RWPE1 (cell line): ENCODE results near the gene TRPM2.
"Not testable (repeated sequence)": the region's sequence is repeated elsewhere in the genome, so short reads cannot be mapped to it uniquely, and the experiment has no call there.

Source experiments
- CTCF ChIA-PET: fragments of 350-600 bp; sonication (Branson Sonifier 250); formaldehyde crosslinking; extraction: SDS; loops from one replicate; lab custom pipeline; 2021; lab: Yijun Ruan, JAX
- POLR2A ChIA-PET: fragments of 400-600 bp; formaldehyde crosslinking; extraction: SDS; loops from one replicate; lab custom pipeline; 2020; ENCODE audit warnings: antibody characterized with exemption; ENCODE audit not compliant: low non-redundant PET; lab: Yijun Ruan, JAX
- DNase-seq: peaks from one replicate; pipeline ENCODE4 v3.0.0; 2012; ENCODE audit warnings: low spot score
- H3K27ac ChIP-seq: fragments of 450-650 bp; 2 replicates; pipeline ENCODE4 v1.5.1; 2017
- CTCF ChIP-seq: fragments of 450-650 bp; conservative IDR thresholded peaks from 2 replicates; pipeline ENCODE4 v1.5.1; 2017; ENCODE audit warnings: low read depth, mild to moderate bottlenecking

TRPM2 gene

GRCh38 chr21:44357064-44357837, 3.8 kb downstream of the TRPM2 start:
- DNase-seq, result no peak
- no peak for TF ChIP-seq CTCF
- POLR2A ChIA-PET, result no interaction called here
- CTCF ChIA-PET, result no interaction called here
- no peak overlapping the region for H3K27ac ChIP-seq

- CTCF ChIA-PET, result no interaction called here
- no peak for DNase-seq
- H3K27ac ChIP-seq, result no peak overlapping the region
- POLR2A ChIA-PET, result no interaction called here
- no peak for TF ChIP-seq CTCF
Measured at GRCh38 chr21:44359396-44359795, 6.0 kb downstream of the TRPM2 start.

- POLR2A ChIA-PET, result no interaction called here
- H3K27ac ChIP-seq, result no peak overlapping the region
- no peak for TF ChIP-seq CTCF
- CTCF ChIA-PET, result interaction anchor here (0.6 to 0.7 kb wide), 2 partner anchors 113 to 771 kb away, joined by 3 to 5 read pairs; no protein-coding TSS in a partner anchor
- DNase-seq, result no peak
Measured at GRCh38 chr21:44360159-44360558, 6.7 kb downstream of the TRPM2 start.

- DNase-seq, CTCF ChIA-PET, POLR2A ChIA-PET, H3K27ac ChIP-seq: not testable (repeated sequence)
Measured at GRCh38 chr21:44361903-44362302, 8.5 kb downstream of the TRPM2 start.

GRCh38 chr21:44363278-44363677, 9.9 kb downstream of the TRPM2 start:
- TF ChIP-seq CTCF, result no peak
- CTCF ChIA-PET, result interaction anchor here (0.7 kb wide), 1 partner anchor 10 kb away, joined by 3 read pairs; no protein-coding TSS in a partner anchor
- POLR2A ChIA-PET, result no interaction called here
- H3K27ac ChIP-seq, result no peak overlapping the region
- no peak for DNase-seq

- H3K27ac ChIP-seq, result no peak overlapping the region
- no peak for TF ChIP-seq CTCF
- ChIA-PET CTCF (interaction anchor here (0.5 to 0.7 kb wide), 2 partner anchors 11 to 388 kb away, joined by 3 read pairs; no protein-coding TSS in a partner anchor), POLR2A (no interaction called here)
- no peak for DNase-seq
Measured at GRCh38 chr21:44364151-44365053, 11.0 kb downstream of the TRPM2 start.
